ENCODE results near the gene MORF4L1.

Gene MORF4L1

DNA sequence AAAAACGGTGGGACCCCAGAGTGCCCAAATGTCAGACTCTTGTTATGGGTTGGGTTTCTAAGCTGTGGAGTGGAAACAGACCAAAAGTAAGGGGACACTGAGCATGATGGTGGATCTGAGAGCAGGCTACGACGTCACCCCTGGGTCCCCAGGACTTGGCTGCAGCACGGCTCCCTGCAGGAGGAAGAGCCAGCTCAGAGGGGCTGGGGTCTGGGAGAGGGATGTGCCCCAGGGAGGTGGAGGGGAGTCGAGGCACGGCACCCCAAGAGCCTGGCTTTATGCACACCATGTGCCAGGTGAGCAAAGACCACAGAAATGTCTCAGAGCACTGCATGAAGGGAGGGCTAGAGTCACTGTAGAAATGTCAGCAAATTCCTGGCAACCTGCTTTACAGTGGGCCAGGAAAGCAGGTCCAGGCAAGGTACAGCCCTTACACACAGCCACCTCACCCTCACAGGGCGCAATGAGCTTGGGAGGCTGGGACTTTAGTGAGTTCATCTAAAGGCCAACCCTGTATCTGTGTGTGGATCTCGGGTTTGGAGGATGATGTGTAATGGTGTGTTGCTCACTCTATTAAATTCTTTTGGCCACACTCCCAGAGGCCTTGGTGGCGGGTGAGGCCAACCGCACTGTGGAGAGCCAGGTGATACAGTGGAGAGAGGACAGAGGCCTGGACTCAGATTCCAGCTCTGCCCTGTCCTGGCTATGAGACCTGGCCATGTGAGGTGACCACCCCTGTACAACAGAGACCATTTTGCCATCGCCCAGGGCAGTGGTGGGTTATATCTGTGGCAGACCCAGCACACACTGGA, 58.1 kb downstream of the MORF4L1 start:
- Histone ChIP-seq H3K4me3 (ENCODE audit: low read length) (no peak overlapping the region), H3K27me3 (ENCODE audit: insufficient read depth, low read length) (no peaks in the 10 kb centered on the region), H3K36me3 (ENCODE audit: insufficient read depth, low read depth, low read length) (no peaks in the 10 kb centered on the region), H3K27ac (ENCODE audit: low read length) (no peak overlapping the region), H3K9ac (ENCODE audit: low read depth, low read length) (no peak overlapping the region), H3K9me3 (ENCODE audit: insufficient read depth, low read depth, low read length) (no peaks in the 10 kb centered on the region), H3K4me1 (ENCODE audit: insufficient read depth, low read length) (no peaks in the 10 kb centered on the region)

DNA sequence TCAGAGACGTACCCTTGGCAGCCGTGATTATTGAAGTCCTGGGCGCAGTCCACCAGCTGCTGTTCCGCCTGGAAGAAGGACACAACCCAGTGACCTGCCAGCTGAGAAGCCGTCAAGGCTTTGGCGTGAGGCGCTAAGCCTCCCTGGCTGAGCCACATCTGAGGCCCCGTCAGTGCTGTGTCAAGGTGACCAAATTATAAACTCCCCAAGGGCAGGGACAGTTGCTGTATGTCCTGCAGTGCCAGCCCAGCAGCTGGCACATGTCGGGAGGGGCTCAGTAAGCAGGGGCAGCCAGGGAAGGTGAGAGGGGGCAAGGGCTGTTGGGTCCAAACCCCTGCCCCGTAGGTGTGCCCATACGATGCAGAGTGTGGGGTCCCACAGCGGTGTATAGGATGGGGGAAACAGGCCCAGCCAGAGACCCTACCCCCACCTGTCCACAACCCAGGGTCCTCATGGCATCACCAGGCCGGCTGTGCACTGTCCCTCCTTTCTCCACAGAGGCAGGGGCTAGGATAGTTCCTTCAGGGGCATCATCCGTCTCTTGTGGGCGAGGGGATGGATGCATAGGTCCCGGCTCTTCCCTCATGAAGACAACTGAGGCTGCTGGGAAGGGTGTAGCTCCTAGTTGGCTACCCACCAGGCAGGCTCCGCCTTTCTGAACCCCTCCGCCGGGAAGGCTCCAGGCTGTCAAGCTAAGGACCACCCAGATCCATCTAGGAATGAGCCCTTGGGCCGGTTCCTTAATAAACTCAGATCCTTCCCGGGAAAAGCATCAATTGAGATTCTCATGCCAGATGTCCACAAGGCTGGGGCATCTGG, 59.0 kb downstream of the MORF4L1 start:
- H3K36me3 ChIP-seq (ENCODE audit: insufficient read depth, low read depth, low read length): no peaks in the 10 kb centered on the region
- H3K4me1 ChIP-seq (ENCODE audit: insufficient read depth, low read length): no peaks in the 10 kb centered on the region
- no peaks in the 10 kb centered on the region for H3K9me3 ChIP-seq (ENCODE audit: insufficient read depth, low read depth, low read length)
- H3K27me3 ChIP-seq (ENCODE audit: insufficient read depth, low read length): no peaks in the 10 kb centered on the region
- H3K4me3 ChIP-seq (ENCODE audit: low read length): no peak overlapping the region
- no peak overlapping the region for H3K27ac ChIP-seq (ENCODE audit: low read length)
- H3K9ac ChIP-seq (ENCODE audit: low read depth, low read length): no peak overlapping the region

GRCh38 chr15:78932258-78932808, 59.6 kb downstream of the MORF4L1 start:
- H3K27ac ChIP-seq (ENCODE audit: low read length): no peak overlapping the region
- H3K9me3 ChIP-seq (ENCODE audit: insufficient read depth, low read depth, low read length): no peaks in the 10 kb centered on the region
- H3K27me3 ChIP-seq (ENCODE audit: insufficient read depth, low read length): no peaks in the 10 kb centered on the region
- H3K9ac ChIP-seq (ENCODE audit: low read depth, low read length): no peak overlapping the region
- no peaks in the 10 kb centered on the region for H3K4me1 ChIP-seq (ENCODE audit: insufficient read depth, low read length)
- no peaks in the 10 kb centered on the region for H3K36me3 ChIP-seq (ENCODE audit: insufficient read depth, low read depth, low read length)
- no peak overlapping the region for H3K4me3 ChIP-seq (ENCODE audit: low read length)

GRCh38 chr15:78933187-78933822, 60.6 kb downstream of the MORF4L1 start:
- Histone ChIP-seq H3K9ac (ENCODE audit: low read depth, low read length) (no peak overlapping the region), H3K27ac (ENCODE audit: low read length) (no peak overlapping the region), H3K36me3 (ENCODE audit: insufficient read depth, low read depth, low read length) (no peaks in the 10 kb centered on the region), H3K4me1 (ENCODE audit: insufficient read depth, low read length) (no peaks in the 10 kb centered on the region), H3K4me3 (ENCODE audit: low read length) (no peak overlapping the region), H3K27me3 (ENCODE audit: insufficient read depth, low read length) (no peaks in the 10 kb centered on the region), H3K9me3 (ENCODE audit: insufficient read depth, low read depth, low read length) (no peaks in the 10 kb centered on the region)

GRCh38 chr15:78933823-78934654, 61.3 kb downstream of the MORF4L1 start:
- Histone ChIP-seq H3K36me3 (ENCODE audit: insufficient read depth, low read depth, low read length) (no peaks in the 10 kb centered on the region), H3K4me1 (ENCODE audit: insufficient read depth, low read length) (no peaks in the 10 kb centered on the region), H3K27ac (ENCODE audit: low read length) (no peak overlapping the region)

DNA sequence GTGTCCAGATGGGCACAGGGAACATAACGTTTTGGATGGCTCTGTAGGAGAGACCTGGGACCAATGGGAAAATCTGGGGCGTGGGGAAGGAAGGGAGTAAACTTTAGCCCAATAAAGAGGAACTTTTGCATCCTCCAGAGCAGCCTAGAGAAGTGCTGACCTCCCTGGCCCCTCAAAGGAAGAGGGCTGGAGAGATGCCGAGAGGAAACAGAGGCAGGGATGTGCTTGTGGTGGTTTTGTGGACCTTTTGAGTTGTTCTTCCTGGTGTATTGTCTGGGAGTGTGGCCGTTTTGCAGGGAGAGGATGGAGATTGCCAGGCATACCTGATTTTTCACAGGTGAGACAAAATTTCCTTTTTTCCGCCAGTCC, 61.9 kb downstream of the MORF4L1 start:
- Histone ChIP-seq H3K27ac (ENCODE audit: low read length) (no peak overlapping the region), H3K27me3 (ENCODE audit: insufficient read depth, low read length) (no peaks in the 10 kb centered on the region), H3K9me3 (ENCODE audit: insufficient read depth, low read depth, low read length) (no peaks in the 10 kb centered on the region), H3K4me1 (ENCODE audit: insufficient read depth, low read length) (no peaks in the 10 kb centered on the region), H3K9ac (ENCODE audit: low read depth, low read length) (no peak overlapping the region), H3K4me3 (ENCODE audit: low read length) (no peak overlapping the region), H3K36me3 (ENCODE audit: insufficient read depth, low read depth, low read length) (no peaks in the 10 kb centered on the region)

More at GRCh38 chr15:78933823-78934654, 61.3 kb downstream of the MORF4L1 start:
- Histone ChIP-seq H3K4me3 (ENCODE audit: low read length) (no peak overlapping the region), H3K27me3 (ENCODE audit: insufficient read depth, low read length) (no peaks in the 10 kb centered on the region), H3K9me3 (ENCODE audit: insufficient read depth, low read depth, low read length) (no peaks in the 10 kb centered on the region), H3K9ac (ENCODE audit: low read depth, low read length) (no peak overlapping the region)

DNA sequence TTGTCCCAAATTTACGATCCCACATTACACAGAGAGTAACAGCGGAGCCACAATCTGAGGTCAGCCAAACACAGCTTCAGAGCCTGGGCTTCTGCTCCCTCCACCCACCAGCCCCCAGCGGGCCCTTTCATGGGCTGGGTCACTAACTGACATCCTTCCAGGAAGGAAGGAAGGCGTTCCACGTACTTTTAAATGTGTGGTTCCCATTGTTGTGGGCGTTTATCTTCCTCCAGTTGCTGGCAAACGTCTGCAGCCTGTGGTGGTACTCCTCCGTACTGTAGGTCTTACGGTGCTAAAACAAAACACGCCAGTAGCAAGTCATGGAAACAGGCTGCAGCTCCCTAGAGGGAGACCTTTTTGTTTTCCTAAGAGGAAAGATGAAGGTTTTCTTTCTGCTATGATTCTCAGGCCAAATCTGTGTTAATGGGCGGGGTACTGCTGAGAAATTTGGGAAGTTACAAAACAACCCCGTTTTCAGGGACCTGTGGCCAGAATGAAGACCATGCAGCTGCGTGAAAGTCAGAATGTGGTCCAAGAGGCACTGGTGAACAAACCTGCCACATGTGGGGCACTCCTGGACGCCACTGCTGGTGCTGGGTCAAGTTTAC, 64.5 kb downstream of the MORF4L1 start:
- no peak overlapping the region for H3K4me3 ChIP-seq (ENCODE audit: low read length)
- no peak overlapping the region for H3K9ac ChIP-seq (ENCODE audit: low read depth, low read length)
- no peaks in the 10 kb centered on the region for H3K36me3 ChIP-seq (ENCODE audit: insufficient read depth, low read depth, low read length)

GRCh38 chr15:78938658-78939488, 66.2 kb downstream of the MORF4L1 start:
- H3K27ac ChIP-seq (ENCODE audit: low read length): no peak overlapping the region
- no peak overlapping the region for H3K9ac ChIP-seq (ENCODE audit: low read depth, low read length)
- no peak overlapping the region for H3K4me3 ChIP-seq (ENCODE audit: low read length)

More for the DNA sequence above, 64.5 kb downstream of the MORF4L1 start:
- H3K4me1 ChIP-seq (ENCODE audit: insufficient read depth, low read length): no peaks in the 10 kb centered on the region
- no peaks in the 10 kb centered on the region for H3K9me3 ChIP-seq (ENCODE audit: insufficient read depth, low read depth, low read length)
- H3K27me3 ChIP-seq (ENCODE audit: insufficient read depth, low read length): no peaks in the 10 kb centered on the region
- no peak overlapping the region for H3K27ac ChIP-seq (ENCODE audit: low read length)

DNA sequence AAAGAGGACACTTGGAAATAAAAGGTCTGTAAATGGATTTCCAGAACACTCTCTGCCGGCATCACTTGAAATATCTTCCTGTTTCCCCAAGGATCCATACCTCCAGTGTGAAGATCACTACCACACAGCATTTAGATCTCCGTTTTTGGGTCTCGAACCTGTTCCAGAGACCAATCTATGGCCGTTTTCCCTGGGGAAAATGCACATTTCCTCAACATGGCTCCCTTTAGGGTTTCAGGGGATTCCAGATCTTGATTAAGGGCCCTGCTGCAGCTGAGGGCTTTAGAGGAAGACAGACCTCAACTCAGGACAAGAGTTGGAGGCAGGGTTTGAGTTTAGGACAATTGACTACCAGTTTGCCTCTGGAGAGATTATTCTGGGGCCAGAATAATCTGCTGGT, 70.1 kb downstream of the MORF4L1 start:
- Histone ChIP-seq H3K4me3 (ENCODE audit: low read length) (no peak overlapping the region), H3K27me3 (ENCODE audit: insufficient read depth, low read length) (peaks cover 36% of the 10 kb centered on the region), H3K27ac (ENCODE audit: low read length) (no peak overlapping the region), H3K9me3 (ENCODE audit: insufficient read depth, low read depth, low read length) (no peaks in the 10 kb centered on the region), H3K4me1 (ENCODE audit: insufficient read depth, low read length) (0 out of 2 replicates have a peak, but pooled peaks cover 4% of the 10 kb centered on the region), H3K36me3 (ENCODE audit: insufficient read depth, low read depth, low read length) (no peaks in the 10 kb centered on the region), H3K9ac (ENCODE audit: low read depth, low read length) (no peak overlapping the region)

More at GRCh38 chr15:78938658-78939488, 66.2 kb downstream of the MORF4L1 start:
- Histone ChIP-seq H3K36me3 (ENCODE audit: insufficient read depth, low read depth, low read length) (no peaks in the 10 kb centered on the region), H3K9me3 (ENCODE audit: insufficient read depth, low read depth, low read length) (no peaks in the 10 kb centered on the region), H3K4me1 (ENCODE audit: insufficient read depth, low read length) (no peaks in the 10 kb centered on the region), H3K27me3 (ENCODE audit: insufficient read depth, low read length) (peaks cover 16% of the 10 kb centered on the region)

- Histone ChIP-seq H3K36me3 (ENCODE audit: insufficient read depth, low read depth, low read length) (no peaks in the 10 kb centered on the region), H3K4me1 (ENCODE audit: insufficient read depth, low read length) (0 out of 2 replicates have a peak, but pooled peaks cover 4% of the 10 kb centered on the region), H3K27me3 (ENCODE audit: insufficient read depth, low read length) (peaks cover 36% of the 10 kb centered on the region), H3K9me3 (ENCODE audit: insufficient read depth, low read depth, low read length) (no peaks in the 10 kb centered on the region), H3K4me3 (ENCODE audit: low read length) (no peak overlapping the region), H3K27ac (ENCODE audit: low read length) (no peak overlapping the region), H3K9ac (ENCODE audit: low read depth, low read length) (no peak overlapping the region)
These were observed 71.0 kb downstream of the MORF4L1 start for GRCh38 chr15:78943692-78944091.

Measured in iPS-20b (cell line).